Endodermal cell (in vitro differentiated cells): ENCODE data around the gene TKFC. TPM values are rescaled to one million over a fixed set of nuclear protein-coding genes. Genes with fewer than 3 reads are reported as not detected.

Experiments
- DNase-seq: peaks from one replicate; pipeline ENCODE4 v3.0.0-alpha.2; 2017
- H3K27ac ChIP-seq: 2 replicates; pipeline ENCODE4 v1.5.1; 2013; ENCODE audit warnings: mild to moderate bottlenecking, low read depth, low read length, moderate library complexity
- H3K27me3 ChIP-seq: 2 replicates; pipeline ENCODE4 v1.6.1; 2013; ENCODE audit warnings: mild to moderate bottlenecking, low read length, moderate library complexity; ENCODE audit not compliant: insufficient read depth, control insufficient read depth, poor library complexity, severe bottlenecking
- H3K36me3 ChIP-seq: 2 replicates; pipeline ENCODE4 v1.7.0; 2013; ENCODE audit warnings: mild to moderate bottlenecking, low read length, moderate library complexity; ENCODE audit not compliant: control insufficient read depth, insufficient read depth
- H3K4me1 ChIP-seq: one replicate; pipeline ENCODE4 v1.7.0; 2013; ENCODE audit warnings: low read length; ENCODE audit not compliant: control insufficient read depth, insufficient read depth
- H3K4me3 ChIP-seq: 2 replicates; pipeline ENCODE4 v1.5.1; 2013; ENCODE audit warnings: mild to moderate bottlenecking, low read length, moderate library complexity
- H3K9ac ChIP-seq: 2 replicates; pipeline ENCODE4 v1.6.1; 2013; ENCODE audit warnings: mild to moderate bottlenecking, low read length, moderate library complexity; ENCODE audit not compliant: poor library complexity, severe bottlenecking; ENCODE audit errors: extremely low read depth
- H3K9me3 ChIP-seq: 2 replicates; pipeline ENCODE4 v1.6.1; 2013; ENCODE audit warnings: mild to moderate bottlenecking, low read length, moderate library complexity; ENCODE audit not compliant: control insufficient read depth
- H3K27ac Mint-ChIP-seq: 2 replicates; pipeline ENCODE4 v1.8.0; 2020; ENCODE audit warnings: mixed read lengths
- H3K27me3 Mint-ChIP-seq: 2 replicates; pipeline ENCODE4 v1.8.0; 2021; ENCODE audit warnings: mild to moderate bottlenecking, mixed read lengths; ENCODE audit not compliant: insufficient read depth
- H3K36me3 Mint-ChIP-seq: 2 replicates; pipeline ENCODE4 v1.8.0; 2020; ENCODE audit warnings: low read depth, mixed read lengths
- H3K4me1 Mint-ChIP-seq: 2 replicates; pipeline ENCODE4 v1.8.0; 2020; ENCODE audit warnings: mixed read lengths
- H3K4me3 Mint-ChIP-seq: 2 replicates; pipeline ENCODE4 v1.8.0; 2020; ENCODE audit warnings: mild to moderate bottlenecking, moderate library complexity, mixed read lengths
- H3K9me3 Mint-ChIP-seq: 2 replicates; pipeline ENCODE4 v1.8.0; 2020; ENCODE audit warnings: mild to moderate bottlenecking, mixed read lengths
- CTCF ChIP-seq: fragments of 200-600 bp; sonication (generic); conservative IDR thresholded peaks from 2 replicates; pipeline ENCODE4 v1.5.0; 2021; ENCODE audit warnings: antibody characterized with exemption, mild to moderate bottlenecking
- WGBS, 2 experiments: methylation state at CpG; one replicate each; pipeline versions ENCODE4 v1.1.5 to v1.1.7; 2013; ENCODE audit warnings: missing lambda C conversion rate in 2 of 2, mixed read lengths in 1 of 2; ENCODE audit not compliant: insufficient coverage in 1 of 2, insufficient read length in 1 of 2; 5-methylcytosine and 5-hydroxymethylcytosine counted together
- total RNA-seq, 2 donors: library from RNA; stranded (reverse); fragmentation: NEBNext Ultra II Directional in 1 of 2; extraction: Animal tissue kit (Norgen Biotek cat#: 25700) in 1 of 2; gene quantifications; 2 replicates in 1 of 2; 3 replicates in 1 of 2; pipeline ENCODE4 v1.2.1, GENCODE V29; 2021

The TKFC gene
- total RNA-seq, 2 donors from 2014 or later: 93.7 to 116 TPM

- no peak overlapping the region for H3K4me3 Mint-ChIP-seq
- DNase-seq: no peak
- no peaks in the 10 kb centered on the region for H3K4me1 ChIP-seq
- H3K9me3 ChIP-seq: no peaks in the 10 kb centered on the region
- no peak for TF ChIP-seq CTCF
- H3K27ac ChIP-seq: no peak overlapping the region
- no peak overlapping the region for H3K9ac ChIP-seq
- no peaks in the 10 kb centered on the region for H3K4me1 Mint-ChIP-seq
- H3K36me3 ChIP-seq: no peaks in the 10 kb centered on the region
- peaks cover 18% of the 10 kb centered on the region for H3K36me3 Mint-ChIP-seq
- H3K9me3 Mint-ChIP-seq: no peaks in the 10 kb centered on the region
- no peaks in the 10 kb centered on the region for H3K27me3 Mint-ChIP-seq
- H3K4me3 ChIP-seq: no peak overlapping the region
- 91 to 94% methylated on average over 14 to 15 of the region's 15 CpGs for WGBS, 2 experiments
- no peak overlapping the region for H3K27ac Mint-ChIP-seq
- no peaks in the 10 kb centered on the region for H3K27me3 ChIP-seq
These were observed 20.4 kb downstream of the TKFC start for GRCh38 chr11:61353131-61354067.

GRCh38 chr11:61354208-61354607, 21.2 kb downstream of the TKFC start:
- Mint-ChIP-seq H3K4me3 (no peak overlapping the region), H3K27ac (no peak overlapping the region), H3K27me3 (no peaks in the 10 kb centered on the region), H3K4me1 (no peaks in the 10 kb centered on the region), H3K9me3 (no peaks in the 10 kb centered on the region), H3K36me3 (peaks cover 18% of the 10 kb centered on the region)
- Histone ChIP-seq H3K4me3 (no peak overlapping the region), H3K27ac (no peak overlapping the region), H3K9ac (no peak overlapping the region), H3K27me3 (no peaks in the 10 kb centered on the region), H3K9me3 (no peaks in the 10 kb centered on the region), H3K4me1 (no peaks in the 10 kb centered on the region), H3K36me3 (no peaks in the 10 kb centered on the region)
- no peak for DNase-seq
- no peak for TF ChIP-seq CTCF
- 94 to 100% methylated on average over 2 of the region's 2 CpGs for WGBS, 2 experiments

GRCh38 chr11:61356706-61357105, 23.7 kb downstream of the TKFC start:
- H3K36me3 Mint-ChIP-seq: peaks cover 12% of the 10 kb centered on the region
- Histone ChIP-seq H3K4me3 (no peak overlapping the region), H3K27me3 (no peaks in the 10 kb centered on the region), H3K36me3 (no peaks in the 10 kb centered on the region), H3K4me1 (no peaks in the 10 kb centered on the region), H3K27ac (no peak overlapping the region), H3K9me3 (no peaks in the 10 kb centered on the region), H3K9ac (no peak overlapping the region)
- H3K4me1 Mint-ChIP-seq: peaks cover 3% of the 10 kb centered on the region
- no peak for DNase-seq
- H3K27ac Mint-ChIP-seq: no peak overlapping the region
- no peak overlapping the region for H3K4me3 Mint-ChIP-seq
- TF ChIP-seq CTCF: no peak
- no peaks in the 10 kb centered on the region for H3K9me3 Mint-ChIP-seq
- H3K27me3 Mint-ChIP-seq: no peaks in the 10 kb centered on the region
- 93 to 100% methylated on average over 3 to 4 of the region's 4 CpGs for WGBS, 2 experiments
